DND-41 (cell line): Measurements from ENCODE around the gene TBC1D5.

Experiments
- EZH2 ChIP-seq: IDR thresholded peaks from 3 replicates; pipeline ENCODE4 v1.6.1; 2012; ENCODE audit warnings: borderline replicate concordance, low read depth, mild to moderate bottlenecking, moderate library complexity, low read length, inconsistent platforms; ENCODE audit not compliant: severe bottlenecking
- TF ChIP-seq, protein P1 (sequence below): IDR thresholded peaks from 2 replicates; pipeline ENCODE4 v1.5.1; 2012; ENCODE audit warnings: borderline replicate concordance, low read length, moderate library complexity, mild to moderate bottlenecking; ENCODE audit not compliant: poor library complexity, severe bottlenecking; ENCODE audit errors: extremely low read depth

DNA sequence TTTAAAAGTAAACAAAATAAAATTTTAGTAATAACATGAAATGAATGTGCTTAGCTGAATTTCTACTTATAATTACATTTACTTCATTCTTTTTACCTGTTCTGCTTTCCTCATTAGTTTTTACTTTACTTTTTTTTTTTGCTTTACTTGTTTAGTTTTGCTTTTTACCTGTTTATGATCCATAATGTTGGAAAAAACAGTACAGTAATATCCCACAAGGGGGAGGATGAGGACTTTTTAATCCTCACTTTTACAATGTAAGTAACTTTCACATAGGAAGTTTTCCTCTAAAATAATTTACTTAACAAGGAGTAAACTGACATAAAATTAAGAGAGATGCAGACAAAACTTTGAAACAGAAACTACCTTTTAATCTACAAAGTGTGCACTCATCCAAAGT is 268.7 kb downstream of the TBC1D5 start:
- TF ChIP-seq, protein P1, sequence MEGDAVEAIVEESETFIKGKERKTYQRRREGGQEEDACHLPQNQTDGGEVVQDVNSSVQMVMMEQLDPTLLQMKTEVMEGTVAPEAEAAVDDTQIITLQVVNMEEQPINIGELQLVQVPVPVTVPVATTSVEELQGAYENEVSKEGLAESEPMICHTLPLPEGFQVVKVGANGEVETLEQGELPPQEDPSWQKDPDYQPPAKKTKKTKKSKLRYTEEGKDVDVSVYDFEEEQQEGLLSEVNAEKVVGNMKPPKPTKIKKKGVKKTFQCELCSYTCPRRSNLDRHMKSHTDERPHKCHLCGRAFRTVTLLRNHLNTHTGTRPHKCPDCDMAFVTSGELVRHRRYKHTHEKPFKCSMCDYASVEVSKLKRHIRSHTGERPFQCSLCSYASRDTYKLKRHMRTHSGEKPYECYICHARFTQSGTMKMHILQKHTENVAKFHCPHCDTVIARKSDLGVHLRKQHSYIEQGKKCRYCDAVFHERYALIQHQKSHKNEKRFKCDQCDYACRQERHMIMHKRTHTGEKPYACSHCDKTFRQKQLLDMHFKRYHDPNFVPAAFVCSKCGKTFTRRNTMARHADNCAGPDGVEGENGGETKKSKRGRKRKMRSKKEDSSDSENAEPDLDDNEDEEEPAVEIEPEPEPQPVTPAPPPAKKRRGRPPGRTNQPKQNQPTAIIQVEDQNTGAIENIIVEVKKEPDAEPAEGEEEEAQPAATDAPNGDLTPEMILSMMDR = peak; percentile 14
- no peak for TF ChIP-seq EZH2
